ENCODE data around the gene CBX6.

Gene CBX6

GRCh38 chr22:38837414-38837928 is 34.5 kb downstream of the CBX6 start:
- no peak for TF ChIP-seq CTCF (IDR thresholded peaks at IDR 0.05)
- H3K4me3 ChIP-seq = no peak overlapping the region
- no peak for DNase-seq (ENCODE audit: low spot score)
- H3K27ac ChIP-seq = no peak overlapping the region

GRCh38 chr22:38835888-38836301 is 36.1 kb downstream of the CBX6 start:
- no peak overlapping the region for H3K27ac ChIP-seq
- TF ChIP-seq CTCF (IDR thresholded peaks at IDR 0.05) = no peak

GRCh38 chr22:38834991-38835390 is 37.0 kb downstream of the CBX6 start:
- no peak overlapping the region for H3K4me3 ChIP-seq
- no peak overlapping the region for H3K27ac ChIP-seq
- no peak for DNase-seq (ENCODE audit: low spot score)
- no peak for TF ChIP-seq CTCF (IDR thresholded peaks at IDR 0.05)

More at GRCh38 chr22:38835888-38836301, 36.1 kb downstream of the CBX6 start:
- DNase-seq (ENCODE audit: low spot score) = no peak
- H3K4me3 ChIP-seq = no peak overlapping the region

- Histone ChIP-seq H3K27ac (no peak overlapping the region), H3K4me3 (no peak overlapping the region)
- no peak for DNase-seq (ENCODE audit: low spot score)
- TF ChIP-seq CTCF (IDR thresholded peaks at IDR 0.05) = no peak
These were observed 37.6 kb downstream of the CBX6 start for GRCh38 chr22:38834215-38834953.

GRCh38 chr22:38833061-38833460 is 39.0 kb downstream of the CBX6 start:
- Histone ChIP-seq H3K4me3 (no peak overlapping the region), H3K27ac (no peak overlapping the region)
- DNase-seq (ENCODE audit: low spot score) = no peak
- TF ChIP-seq CTCF (IDR thresholded peaks at IDR 0.05) = no peak

- DNase-seq (ENCODE audit: low spot score) = no peak
- Histone ChIP-seq H3K27ac (no peak overlapping the region), H3K4me3 (no peak overlapping the region)
- TF ChIP-seq CTCF (IDR thresholded peaks at IDR 0.05) = no peak
These were observed 39.7 kb downstream of the CBX6 start for GRCh38 chr22:38832005-38832978.

Measured in coronary artery (tissue), 2 donors.